Body of pancreas (tissue), 4 donors: Measurements from ENCODE around the gene LTBP3. TPM values are rescaled to one million over a fixed set of nuclear protein-coding genes. Genes with fewer than 3 reads are reported as not detected.

ENCODE experiments used
- ATAC-seq: fragments of 150-250 bp; one replicate; pipeline ENCODE4 v1.9.1; 2016
- DNase-seq, 4 donors: peaks; one replicate each; pipeline ENCODE4 v3.0.0-alpha.2; 2019
- H3K27ac ChIP-seq, 4 donors: fragments of 200-600 bp; sonication (generic); 1 replicate in 3 of 4; 2 replicates in 1 of 4; pipeline versions ENCODE4 v1.5.1 to v1.6.1; 2016 to 2019; ENCODE audit warnings: mild to moderate bottlenecking in 1 of 4, mixed read lengths in 1 of 4, moderate library complexity in 1 of 4
- H3K27me3 ChIP-seq, 2 donors: fragments of 200-600 bp; sonication (generic); one replicate each; pipeline ENCODE4 v1.6.0; 2016; ENCODE audit warnings: mild to moderate bottlenecking in 1 of 2
- H3K36me3 ChIP-seq, 2 donors: fragments of 200-600 bp; sonication (generic); replicated peaks in 1 of 2; 2 replicates each; pipeline ENCODE4 v1.5.1; 2016; ENCODE audit warnings: low read depth in 2 of 2; ENCODE audit not compliant: insufficient read depth in 1 of 2
- H3K4me1 ChIP-seq: fragments of 200-600 bp; sonication (generic); one replicate; pipeline ENCODE4 v1.6.0; 2016
- H3K4me3 ChIP-seq, 2 donors: fragments of 200-600 bp; sonication (generic); 1 replicate in 1 of 2; 2 replicates in 1 of 2; pipeline ENCODE4 v1.5.1; 2016 to 2019
- H3K9me3 ChIP-seq, 3 donors: fragments of 200-600 bp; sonication (generic); 1 replicate in 2 of 3; 2 replicates in 1 of 3; pipeline ENCODE4 v1.5.1; 2016
- CTCF ChIP-seq, 7 experiments: fragments of 450-650 bp in 4 of 7; fragments of 200-600 bp in 3 of 7; sonication (generic) in 3 of 7; IDR thresholded peaks; one replicate each; pipeline ENCODE4 v1.5.1; 2016 to 2019; ENCODE audit warnings: antibody characterized with exemption in 7 of 7
- POLR2A ChIP-seq, 3 donors: fragments of 450-650 bp; IDR thresholded peaks; one replicate each; pipeline ENCODE4 v1.6.1; 2016; ENCODE audit warnings: antibody characterized with exemption in 3 of 3, mild to moderate bottlenecking in 2 of 3
- WGBS, 2 donors: methylation state at CpG; one replicate each; pipeline ENCODE4 v1.1.5; 2017; 5-methylcytosine and 5-hydroxymethylcytosine counted together
- intact Hi-C: fragments of 100-400 bp; cut with DNase I; formaldehyde crosslinking; loops from one replicate; pipeline ENCODE4 v1.15.1; 2023
- small RNA-seq: library from RNA; depleted of rRNA; stranded (forward); fragments of <200 nt; gene quantifications from one replicate; pipeline ENCODE3, GENCODE V24; 2016
- total RNA-seq, 2 donors: library from RNA; depleted of rRNA; stranded (reverse); fragments of >200 nt; gene quantifications; one replicate each; pipeline ENCODE4 v1.1.0, GENCODE V29; 2016

LTBP3 gene
- total RNA-seq, 2 donors from 2014 or later: 131 to 330 TPM

- intact Hi-C loops: no loop called here
- TF ChIP-seq POLR2A (IDR thresholded peaks at IDR 0.05) (peak in 2 of 3 donors; percentile 52 to 56), CTCF (IDR thresholded peaks at IDR 0.05) (peak in 2 of 7 experiments; percentile 12 to 18)
- Histone ChIP-seq H3K27me3 (no peaks in the 10 kb centered on the region), H3K9me3 (no peaks in the 10 kb centered on the region), H3K4me3 (no peak overlapping the region), H3K4me1 (peaks cover 96% of the 10 kb centered on the region), H3K36me3 (no peaks in the 10 kb centered on the region), H3K27ac (peak overlapping the region; percentile 71 to 98 (median 92))
- ATAC-seq (peak; percentile 41), DNase-seq (peak; percentile 77 to 91 (median 86))
- 23 to 30% methylated on average over 14 to 17 of the region's 17 CpGs for WGBS, 2 donors
These were observed 66.4 kb downstream of the LTBP3 start for GRCh38 chr11:65491614-65492386.

- no peak overlapping the region for H3K4me3 ChIP-seq
- H3K27ac ChIP-seq: peak overlapping the region; percentile 71 to 98 (median 92)
- no peak for DNase-seq
- H3K27me3 ChIP-seq: no peaks in the 10 kb centered on the region
- intact Hi-C loops: no loop called here
- no peak for TF ChIP-seq CTCF (IDR thresholded peaks at IDR 0.05)
- no peak for TF ChIP-seq POLR2A (IDR thresholded peaks at IDR 0.05)
- WGBS, 2 donors: 77 to 81% methylated on average over 3 of the region's 3 CpGs
- H3K9me3 ChIP-seq: no peaks in the 10 kb centered on the region
- H3K36me3 ChIP-seq: no peaks in the 10 kb centered on the region
- peaks cover 90% of the 10 kb centered on the region for H3K4me1 ChIP-seq
- ATAC-seq: no peak
These were observed 67.0 kb downstream of the LTBP3 start for GRCh38 chr11:65491163-65491465.

- Histone ChIP-seq H3K4me1 (peaks cover 77% of the 10 kb centered on the region), H3K27ac (peak overlapping the region; percentile 71 to 98 (median 92)), H3K9me3 (no peaks in the 10 kb centered on the region), H3K36me3 (no peaks in the 10 kb centered on the region), H3K4me3 (no peak overlapping the region), H3K27me3 (no peaks in the 10 kb centered on the region)
- ATAC-seq (no peak), DNase-seq (peak in 1 of 4 donors; percentile 29)
- intact Hi-C loops: no loop called here
- 73 to 79% methylated on average over 8 of the region's 8 CpGs for WGBS, 2 donors
- TF ChIP-seq POLR2A (IDR thresholded peaks at IDR 0.05) (no peak), CTCF (IDR thresholded peaks at IDR 0.05) (no peak)
These were observed 68.3 kb downstream of the LTBP3 start for GRCh38 chr11:65489706-65490320.

- H3K27me3 ChIP-seq: no peaks in the 10 kb centered on the region
- H3K9me3 ChIP-seq: no peaks in the 10 kb centered on the region
- no peak for TF ChIP-seq POLR2A (IDR thresholded peaks at IDR 0.05)
- no peak for TF ChIP-seq CTCF (IDR thresholded peaks at IDR 0.05)
- peak overlapping the region; percentile 71 to 98 (median 92) for H3K27ac ChIP-seq
- ATAC-seq (no peak), DNase-seq (peak in 3 of 4 donors; percentile 32 to 60 (median 49))
- H3K4me3 ChIP-seq: no peak overlapping the region
- WGBS, 2 donors: 76 to 86% methylated on average over 4 to 10 of the region's 10 CpGs
- no peaks in the 10 kb centered on the region for H3K36me3 ChIP-seq
- intact Hi-C loops: no loop called here
- peaks cover 70% of the 10 kb centered on the region for H3K4me1 ChIP-seq
These were observed 69.0 kb downstream of the LTBP3 start for GRCh38 chr11:65489035-65489705.

Small RNAs within 50 kb of the gene (small RNA-seq; reads per million reads assigned to genes)
- gene AP001362.1 (not detected), gene RF01684 (not detected)

Other genes with a start within 250 kb of the LTBP3 start
- gene CDC42EP2, start 243.5 kb downstream of the LTBP3 start, total RNA-seq: 10 to 100 TPM in 1 of 2 donors, 1 to 10 TPM in 1; 8.3 to 16.8 TPM
- 10 to 100 TPM; 18.1 to 30.1 TPM for gene DPF2, start 224.5 kb downstream of the LTBP3 start, total RNA-seq
- gene TIGD3, start 203.6 kb downstream of the LTBP3 start, total RNA-seq: not detected
- 10 to 100 TPM; 52.4 to 67.2 TPM for gene SLC25A45, start 175.7 kb downstream of the LTBP3 start, total RNA-seq
- gene FRMD8, start 171.7 kb downstream of the LTBP3 start, total RNA-seq: 10 to 100 TPM; 20.0 to 46.8 TPM
- 100 to 1,000 TPM; 376 to 539 TPM for gene NEAT1, start 135.6 kb downstream of the LTBP3 start, total RNA-seq
- gene MALAT1, start 59.3 kb downstream of the LTBP3 start, total RNA-seq: over 10,000 TPM; 10,129 to 14,092 TPM
- 10 to 100 TPM; 55.0 to 62.3 TPM for gene SCYL1, start 33.3 kb downstream of the LTBP3 start, total RNA-seq
- gene ZNRD2, start 12.1 kb upstream of the LTBP3 start, total RNA-seq: 10 to 100 TPM; 39.2 to 66.9 TPM
- gene FAM89B, start 14.2 kb upstream of the LTBP3 start, total RNA-seq: 100 to 1,000 TPM in 1 of 2 donors, 10 to 100 TPM in 1; 44.8 to 116 TPM
- gene EHBP1L1, start 17.7 kb upstream of the LTBP3 start, total RNA-seq: 10 to 100 TPM; 35.0 to 76.1 TPM
- gene KCNK7, start 37.4 kb upstream of the LTBP3 start, total RNA-seq: 1 to 10 TPM in 1 of 2 donors, under 1 TPM in 1; 0.66 to 1.0 TPM
- gene MAP3K11, start 55.9 kb upstream of the LTBP3 start, total RNA-seq: 10 to 100 TPM; 31.6 to 94.9 TPM
- gene PCNX3, start 57.4 kb upstream of the LTBP3 start, total RNA-seq: 10 to 100 TPM; 21.8 to 56.7 TPM
- 10 to 100 TPM; 23.6 to 29.3 TPM for gene SIPA1, start 79.7 kb upstream of the LTBP3 start, total RNA-seq
- gene RELA, start 104.6 kb upstream of the LTBP3 start, total RNA-seq: 10 to 100 TPM; 27.5 to 45.8 TPM
- 10 to 100 TPM; 38.9 to 45.5 TPM for gene KAT5, start 153.9 kb upstream of the LTBP3 start, total RNA-seq
- gene RNASEH2C, start 162.4 kb upstream of the LTBP3 start, total RNA-seq: 100 to 1,000 TPM in 1 of 2 donors, 10 to 100 TPM in 1; 45.4 to 112 TPM
- 10 to 100 TPM; 18.2 to 33.9 TPM for gene AP5B1, start 222.6 kb upstream of the LTBP3 start, total RNA-seq
- 1 to 10 TPM in 1 of 2 donors, under 1 TPM in 1; 0.78 to 1.3 TPM for gene OVOL1, start 228.7 kb upstream of the LTBP3 start, total RNA-seq